Stimulated activated CD4-positive, alpha-beta T cell treated with anti-CD3 and anti-CD28 coated beads, Interleukin-2, amount 100 ng/mL, for 4 hours (primary cell): Measurements from ENCODE around the gene TTYH1.
"Not testable (repeated sequence)": the region's sequence is repeated elsewhere in the genome, so short reads cannot be mapped to it uniquely, and the experiment has no call there.

Source experiments
- DNase-seq: peaks from one replicate; pipeline ENCODE4 v3.0.0-alpha.2; 2020; ENCODE audit warnings: low read depth

The TTYH1 gene

GRCh38 chr19:54444737-54445136 lies 29.5 kb downstream of the TTYH1 start:
- DNase-seq, result no peak

GRCh38 chr19:54446349-54446748 lies 31.1 kb downstream of the TTYH1 start:
- not testable (repeated sequence) for DNase-seq

GRCh38 chr19:54448040-54448773 lies 32.9 kb downstream of the TTYH1 start:
- no peak for DNase-seq

GRCh38 chr19:54448774-54449700 lies 33.8 kb downstream of the TTYH1 start, which contains the start of gene LENG8:
Gene LENG8, plus strand, starts transcription at chr19:54449199. Its CDS starts 2,146 bp downstream, at chr19:54451345.
- DNase-seq, result peak; percentile 96

- DNase-seq, result no peak
Measured at GRCh38 chr19:54449701-54450069, 34.4 kb downstream of the TTYH1 start.

- DNase-seq, result no peak
Measured at GRCh38 chr19:54451331-54451871, 36.1 kb downstream of the TTYH1 start.

- DNase-seq, result no peak
Measured at GRCh38 chr19:54451997-54452396, 36.7 kb downstream of the TTYH1 start.

GRCh38 chr19:54452626-54453025 lies 37.4 kb downstream of the TTYH1 start:
- DNase-seq, result no peak

GRCh38 chr19:54453921-54454780 lies 38.9 kb downstream of the TTYH1 start:
- DNase-seq, result no peak

- no peak for DNase-seq
Measured at GRCh38 chr19:54454781-54455675, 39.8 kb downstream of the TTYH1 start.

- no peak for DNase-seq
Measured at GRCh38 chr19:54455786-54456422, 40.6 kb downstream of the TTYH1 start.

- DNase-seq, result no peak
Measured at GRCh38 chr19:54456423-54457373, 41.4 kb downstream of the TTYH1 start.

- no peak for DNase-seq
Measured at GRCh38 chr19:54457773-54458647, 42.7 kb downstream of the TTYH1 start.

GRCh38 chr19:54458648-54459281 lies 43.5 kb downstream of the TTYH1 start:
- DNase-seq, result no peak

- no peak for DNase-seq
Measured at GRCh38 chr19:54459282-54460229, 44.3 kb downstream of the TTYH1 start.

GRCh38 chr19:54460230-54461005 lies 45.2 kb downstream of the TTYH1 start:
- DNase-seq, result no peak
